A549 (cell line): ENCODE data around the gene LMAN1L.

Experiments
- BHLHE40 ChIP-seq: IDR thresholded peaks from 2 replicates; pipeline ENCODE4 v1.6.1; 2012; ENCODE audit warnings: low read depth, low read length, inconsistent platforms
- CHD4 ChIP-seq: fragments of 200-600 bp; sonication (generic); IDR thresholded peaks from 2 replicates; pipeline ENCODE4 v1.6.1; 2016; ENCODE audit warnings: antibody characterized with exemption, mild to moderate bottlenecking, borderline replicate concordance
- POLR2A ChIP-seq: IDR thresholded peaks from 2 replicates; pipeline ENCODE4 v1.6.1; 2012; ENCODE audit warnings: mild to moderate bottlenecking, low read length
- RNF2 ChIP-seq: fragments of 200-600 bp; sonication (generic); IDR thresholded peaks from 2 replicates; pipeline ENCODE4 v1.6.1; 2016; ENCODE audit warnings: low read depth, mild to moderate bottlenecking, antibody characterized with exemption, moderate library complexity, borderline replicate concordance
- TF ChIP-seq, protein P1 (sequence below): IDR thresholded peaks from 2 replicates; pipeline ENCODE4 v1.6.1; 2012
- TF ChIP-seq, protein P2 (sequence below): fragments of >200 bp; sonication (Bioruptor Twin); formaldehyde crosslinking; IDR thresholded peaks from 3 replicates; pipeline ENCODE4 v1.5.1; 2016
- TF ChIP-seq, protein P3 (sequence below): IDR thresholded peaks from 2 replicates; pipeline ENCODE4 v1.6.1; 2012

DNA sequence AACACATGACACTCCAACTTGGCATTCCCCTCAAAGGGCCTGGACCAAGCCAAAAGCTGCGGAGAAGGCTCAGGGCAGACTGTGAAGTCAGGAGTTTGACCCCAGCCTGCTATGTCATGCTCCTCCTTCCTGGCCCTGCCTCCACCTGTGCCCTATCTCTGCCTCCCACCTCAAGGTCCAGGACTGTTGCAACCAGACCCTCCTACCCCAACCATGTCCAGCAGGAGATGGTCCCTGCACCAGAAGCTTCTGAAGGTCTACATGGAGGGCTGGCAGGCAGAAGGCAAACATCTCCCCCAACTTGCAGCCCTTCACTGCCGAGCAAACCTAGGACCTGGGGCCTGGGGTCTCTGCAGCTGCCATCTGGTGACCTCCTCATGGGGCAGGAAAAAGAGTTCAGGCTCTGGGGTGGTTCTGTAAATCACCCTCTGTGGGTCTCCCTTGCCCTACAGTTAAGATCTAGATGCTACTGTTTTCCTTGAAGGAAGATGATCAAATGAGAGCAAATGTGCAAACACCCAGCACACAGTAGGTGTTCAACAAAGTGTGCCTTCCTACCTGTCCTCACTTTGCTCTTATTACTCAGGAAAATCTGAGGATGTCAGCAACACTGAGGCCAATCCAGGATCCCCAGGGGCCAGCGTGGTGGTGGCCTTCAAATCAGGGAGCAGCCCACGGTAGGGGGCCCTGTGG lies 42.3 kb upstream of the LMAN1L start:
- no peak for TF ChIP-seq RNF2
- TF ChIP-seq CHD4, result no peak
- TF ChIP-seq POLR2A, result no peak
- TF ChIP-seq, protein P1, sequence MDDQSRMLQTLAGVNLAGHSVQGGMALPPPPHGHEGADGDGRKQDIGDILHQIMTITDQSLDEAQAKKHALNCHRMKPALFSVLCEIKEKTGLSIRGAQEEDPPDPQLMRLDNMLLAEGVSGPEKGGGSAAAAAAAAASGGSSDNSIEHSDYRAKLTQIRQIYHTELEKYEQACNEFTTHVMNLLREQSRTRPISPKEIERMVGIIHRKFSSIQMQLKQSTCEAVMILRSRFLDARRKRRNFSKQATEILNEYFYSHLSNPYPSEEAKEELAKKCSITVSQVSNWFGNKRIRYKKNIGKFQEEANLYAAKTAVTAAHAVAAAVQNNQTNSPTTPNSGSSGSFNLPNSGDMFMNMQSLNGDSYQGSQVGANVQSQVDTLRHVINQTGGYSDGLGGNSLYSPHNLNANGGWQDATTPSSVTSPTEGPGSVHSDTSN, result no peak
- TF ChIP-seq, protein P2, sequence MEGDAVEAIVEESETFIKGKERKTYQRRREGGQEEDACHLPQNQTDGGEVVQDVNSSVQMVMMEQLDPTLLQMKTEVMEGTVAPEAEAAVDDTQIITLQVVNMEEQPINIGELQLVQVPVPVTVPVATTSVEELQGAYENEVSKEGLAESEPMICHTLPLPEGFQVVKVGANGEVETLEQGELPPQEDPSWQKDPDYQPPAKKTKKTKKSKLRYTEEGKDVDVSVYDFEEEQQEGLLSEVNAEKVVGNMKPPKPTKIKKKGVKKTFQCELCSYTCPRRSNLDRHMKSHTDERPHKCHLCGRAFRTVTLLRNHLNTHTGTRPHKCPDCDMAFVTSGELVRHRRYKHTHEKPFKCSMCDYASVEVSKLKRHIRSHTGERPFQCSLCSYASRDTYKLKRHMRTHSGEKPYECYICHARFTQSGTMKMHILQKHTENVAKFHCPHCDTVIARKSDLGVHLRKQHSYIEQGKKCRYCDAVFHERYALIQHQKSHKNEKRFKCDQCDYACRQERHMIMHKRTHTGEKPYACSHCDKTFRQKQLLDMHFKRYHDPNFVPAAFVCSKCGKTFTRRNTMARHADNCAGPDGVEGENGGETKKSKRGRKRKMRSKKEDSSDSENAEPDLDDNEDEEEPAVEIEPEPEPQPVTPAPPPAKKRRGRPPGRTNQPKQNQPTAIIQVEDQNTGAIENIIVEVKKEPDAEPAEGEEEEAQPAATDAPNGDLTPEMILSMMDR, result no peak
- TF ChIP-seq, protein P3, sequence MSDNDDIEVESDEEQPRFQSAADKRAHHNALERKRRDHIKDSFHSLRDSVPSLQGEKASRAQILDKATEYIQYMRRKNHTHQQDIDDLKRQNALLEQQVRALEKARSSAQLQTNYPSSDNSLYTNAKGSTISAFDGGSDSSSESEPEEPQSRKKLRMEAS, result no peak
- no peak for TF ChIP-seq BHLHE40
